Stomach (tissue), 9 donors: ENCODE data around the gene TMEM179. TPM values are rescaled to one million over a fixed set of nuclear protein-coding genes. Genes with fewer than 3 reads are reported as not detected.

Experiments
- DNase-seq, 2 donors: peaks; one replicate each; pipeline versions ENCODE4 v3.0.0 to v3.0.0-alpha.2; 2013 to 2019
- H3K27ac ChIP-seq, 5 donors: fragments of 200-600 bp in 4 of 5; sonication (generic) in 4 of 5; one replicate each; pipeline ENCODE4 v1.5.1; 2013 to 2019; ENCODE audit warnings: mild to moderate bottlenecking in 1 of 5, moderate library complexity in 1 of 5
- H3K27me3 ChIP-seq, 3 donors: fragments of 200-600 bp; sonication (generic); one replicate each; pipeline ENCODE4 v1.5.1; 2017 to 2019; ENCODE audit warnings: mixed run types in 1 of 3
- H3K36me3 ChIP-seq, 4 donors: fragments of 200-600 bp; sonication (generic); 1 replicate in 3 of 4; 2 replicates in 1 of 4; pipeline ENCODE4 v1.5.1; 2016 to 2019
- H3K4me1 ChIP-seq, 4 donors: fragments of 200-600 bp; sonication (generic); one replicate each; pipeline ENCODE4 v1.5.1; 2016 to 2019
- H3K4me3 ChIP-seq, 4 donors: fragments of 200-600 bp; sonication (generic) in 3 of 4; one replicate each; pipeline ENCODE4 v1.5.1; 2016 to 2019; ENCODE audit warnings: mild to moderate bottlenecking in 1 of 4
- H3K9me3 ChIP-seq, 4 donors: fragments of 200-600 bp; sonication (generic); one replicate each; pipeline ENCODE4 v1.5.1; 2016 to 2019
- CTCF ChIP-seq, 7 experiments: fragments of 450-650 bp in 4 of 7; fragments of 200-600 bp in 3 of 7; sonication (generic) in 3 of 7; IDR thresholded peaks; one replicate each; pipeline ENCODE4 v1.5.1; 2016 to 2019; ENCODE audit warnings: antibody characterized with exemption in 7 of 7, control low read depth in 2 of 7, mild to moderate bottlenecking in 1 of 7
- EP300 ChIP-seq: sonication (generic); formaldehyde crosslinking; IDR thresholded peaks from one replicate; pipeline ENCODE4 v1.6.1; 2017; ENCODE audit warnings: antibody characterized with exemption
- POLR2A ChIP-seq, 4 donors: fragments of 450-650 bp; IDR thresholded peaks; one replicate each; pipeline ENCODE4 v1.6.1; 2016; ENCODE audit warnings: antibody characterized with exemption in 4 of 4, control low read depth in 2 of 4, mild to moderate bottlenecking in 1 of 4, moderate library complexity in 1 of 4
- POLR2AphosphoS5 ChIP-seq, 3 donors: sonication (generic); formaldehyde crosslinking; IDR thresholded peaks; one replicate each; pipeline ENCODE4 v1.6.1; 2016; ENCODE audit warnings: antibody characterized with exemption in 3 of 3
- WGBS, 5 donors: extraction: QIAGEN DNeasy Blood & Tissue Kit in 3 of 5; methylation state at CpG; one replicate each; pipeline versions ENCODE4 v1.1.5 to v1.1.7; 2013 to 2018; 5-methylcytosine and 5-hydroxymethylcytosine counted together
- intact Hi-C: fragments of 100-400 bp; cut with DNase I; formaldehyde crosslinking; loops from one replicate; pipeline ENCODE4 v1.15.1; 2023; ENCODE audit warnings: low total_unique reads
- polyA plus RNA-seq, 3 donors: library from polyadenylated mRNA; stranded (reverse); fragments of 200-250 nt; gene quantifications; one replicate each; pipeline ENCODE4 v1.2.3, GENCODE V29; 2013
- total RNA-seq, 5 donors: library from RNA; depleted of rRNA; stranded (reverse); fragments of >200 nt; gene quantifications; one replicate each; pipeline versions ENCODE4 v1.1.0 to v1.2.3, GENCODE V29; 2014 to 2016
- donor health status: healthy with polysubstance abuse.
- donor health status: Bipolar disorder and iron deficiency.
- donor health status: healthy.

TMEM179 gene
- total and polyA plus RNA-seq, 8 donors, result 0.58 to 4.6 (median 0.92) TPM; not detected in 3

- H3K4me3 ChIP-seq, result no peak overlapping the region
- no peaks in the 10 kb centered on the region for H3K9me3 ChIP-seq
- peaks cover 0 to 8% (median 0%) of the 10 kb centered on the region in 4 donors for H3K4me1 ChIP-seq
- H3K27me3 ChIP-seq, result peaks cover 0 to 59% (median 27%) of the 10 kb centered on the region in 3 donors
- 83 to 88% (median 84%) methylated on average over 16 of the region's 16 CpGs for WGBS, 5 donors
- intact Hi-C loops, result no loop called here
- TF ChIP-seq POLR2AphosphoS5 (IDR thresholded peaks at IDR 0.05), result no peak
- TF ChIP-seq EP300, result no peak
- no peak for TF ChIP-seq POLR2A (IDR thresholded peaks at IDR 0.05)
- TF ChIP-seq CTCF (IDR thresholded peaks at IDR 0.05), result no peak
- no peak overlapping the region for H3K27ac ChIP-seq
- no peak for DNase-seq
- H3K36me3 ChIP-seq, result no peaks in the 10 kb centered on the region
These were observed 61.4 kb downstream of the TMEM179 start for GRCh38 chr14:104542871-104543830.

GRCh38 chr14:104541905-104542465 is 62.6 kb downstream of the TMEM179 start:
- TF ChIP-seq CTCF (IDR thresholded peaks at IDR 0.05) (no peak), EP300 (no peak), POLR2A (IDR thresholded peaks at IDR 0.05) (no peak), POLR2AphosphoS5 (IDR thresholded peaks at IDR 0.05) (no peak)
- Histone ChIP-seq H3K27ac (no peak overlapping the region), H3K9me3 (no peaks in the 10 kb centered on the region), H3K4me1 (peaks cover 0 to 12% (median 0%) of the 10 kb centered on the region in 4 donors), H3K4me3 (no peak overlapping the region), H3K27me3 (peaks cover 0 to 47% (median 20%) of the 10 kb centered on the region in 3 donors), H3K36me3 (no peaks in the 10 kb centered on the region)
- 74 to 84% (median 81%) methylated on average over 11 of the region's 11 CpGs for WGBS, 5 donors
- intact Hi-C loops, result no loop called here
- no peak for DNase-seq

Other genes starting within 250 kb of the TMEM179 start
- gene C14orf180, start 25.0 kb downstream of the TMEM179 start, total RNA-seq, result 1 to 10 TPM in 2 of 5 donors, under 1 TPM in 2, not detected in 1; 0.37 to 3.8 (median 1.4) TPM
- under 1 TPM; 0.31 to 0.75 (median 0.40) TPM for gene C14orf180, start 25.0 kb downstream of the TMEM179 start, polyA plus RNA-seq
- gene INF2, start 84.8 kb upstream of the TMEM179 start, total RNA-seq, result 100 to 1,000 TPM in 4 of 5 donors, 10 to 100 TPM in 1; 45.9 to 385 (median 184) TPM
- 100 to 1,000 TPM in 1 of 3 donors, 10 to 100 TPM in 2; 74.7 to 113 (median 90.3) TPM for gene INF2, start 84.8 kb upstream of the TMEM179 start, polyA plus RNA-seq
- 10 to 100 TPM in 1 of 5 donors, 1 to 10 TPM in 3, not detected in 1; 7.0 to 59.4 (median 7.6) TPM for gene ADSS1, start 119.5 kb upstream of the TMEM179 start, total RNA-seq
- 10 to 100 TPM; 12.3 to 16.7 (median 14.5) TPM for gene ADSS1, start 119.5 kb upstream of the TMEM179 start, polyA plus RNA-seq
- gene SIVA1, start 148.4 kb upstream of the TMEM179 start, total RNA-seq, result 100 to 1,000 TPM in 4 of 5 donors, 10 to 100 TPM in 1; 73.3 to 366 (median 252) TPM
- 100 to 1,000 TPM; 200 to 247 (median 213) TPM for gene SIVA1, start 148.4 kb upstream of the TMEM179 start, polyA plus RNA-seq
- gene AKT1, start 191.0 kb upstream of the TMEM179 start, total RNA-seq, result 100 to 1,000 TPM in 4 of 5 donors, 10 to 100 TPM in 1; 85.2 to 292 (median 119) TPM
- 100 to 1,000 TPM; 100 to 123 (median 107) TPM for gene AKT1, start 191.0 kb upstream of the TMEM179 start, polyA plus RNA-seq
- 10 to 100 TPM in 3 of 5 donors, 1 to 10 TPM in 2; 4.7 to 59.7 (median 13.2) TPM for gene ZBTB42, start 196.3 kb upstream of the TMEM179 start, total RNA-seq
- gene ZBTB42, start 196.3 kb upstream of the TMEM179 start, polyA plus RNA-seq, result 1 to 10 TPM; 4.6 to 7.9 (median 5.5) TPM